GM18951 (cell line): ENCODE data around the gene C4orf50.
"Not testable (repeated sequence)": the region's sequence is repeated elsewhere in the genome, so short reads cannot be mapped to it uniquely, and the experiment has no call there.

Experiments used
- POLR2A ChIP-seq: IDR thresholded peaks from 4 replicates; pipeline ENCODE4 v1.6.1; 2011; ENCODE audit warnings: mild to moderate bottlenecking; ENCODE audit not compliant: insufficient read length, insufficient read depth; ENCODE audit errors: extremely low read depth
- in situ Hi-C: fragments of 300-500 bp; cut with MboI; formaldehyde crosslinking; loops from one replicate; pipeline ENCODE4 v1.12.0; 2022; ENCODE audit warnings: low sequenced_read_pairs, mixed read lengths, inconsistent platforms; ENCODE audit not compliant: unreplicated experiment

The C4orf50 gene

GRCh38 chr4:5958199-5958735 is 60.0 kb downstream of the C4orf50 start:
- in situ Hi-C loops = no loop called here

GRCh38 chr4:5957076-5957475 is 61.2 kb downstream of the C4orf50 start:
- in situ Hi-C loops = no loop called here
- no peak for TF ChIP-seq POLR2A

More at GRCh38 chr4:5958199-5958735, 60.0 kb downstream of the C4orf50 start:
- TF ChIP-seq POLR2A = no peak

- no peak for TF ChIP-seq POLR2A
- in situ Hi-C loops = no loop called here
These were observed 61.8 kb downstream of the C4orf50 start for GRCh38 chr4:5956285-5957021.

- in situ Hi-C loops = no loop called here
These were observed 62.4 kb downstream of the C4orf50 start for GRCh38 chr4:5955856-5956255.

GRCh38 chr4:5955201-5955821 is 62.9 kb downstream of the C4orf50 start:
- TF ChIP-seq POLR2A = no peak
- in situ Hi-C loops = no loop called here

More at GRCh38 chr4:5955856-5956255, 62.4 kb downstream of the C4orf50 start:
- TF ChIP-seq POLR2A = no peak

GRCh38 chr4:5954056-5954760 is 64.0 kb downstream of the C4orf50 start:
- TF ChIP-seq POLR2A = no peak
- in situ Hi-C loops = no loop called here

GRCh38 chr4:5952975-5953951 is 65.0 kb downstream of the C4orf50 start:
- in situ Hi-C loops = no loop called here
- TF ChIP-seq POLR2A = no peak

GRCh38 chr4:5952286-5952974 is 65.8 kb downstream of the C4orf50 start:
- in situ Hi-C loops = no loop called here

GRCh38 chr4:5946653-5947052 is 71.6 kb downstream of the C4orf50 start:
- in situ Hi-C loops = not testable (repeated sequence)

More at GRCh38 chr4:5952286-5952974, 65.8 kb downstream of the C4orf50 start:
- TF ChIP-seq POLR2A = no peak

GRCh38 chr4:5945936-5946335 is 72.3 kb downstream of the C4orf50 start:
- in situ Hi-C loops = no loop called here
- no peak for TF ChIP-seq POLR2A

GRCh38 chr4:5945171-5945570 is 73.1 kb downstream of the C4orf50 start:
- in situ Hi-C loops = no loop called here
- TF ChIP-seq POLR2A = no peak

- in situ Hi-C loops = no loop called here
- no peak for TF ChIP-seq POLR2A
These were observed 74.7 kb downstream of the C4orf50 start for GRCh38 chr4:5943561-5943960.
